ENCODE results near the gene ZSWIM8. TPM values are rescaled to one million over a fixed set of nuclear protein-coding genes. Genes with fewer than 3 reads are reported as not detected.

ZSWIM8 gene
- polyA plus RNA-seq, 3 donors, result 7.8 to 150 (median 19.2) TPM

DNA sequence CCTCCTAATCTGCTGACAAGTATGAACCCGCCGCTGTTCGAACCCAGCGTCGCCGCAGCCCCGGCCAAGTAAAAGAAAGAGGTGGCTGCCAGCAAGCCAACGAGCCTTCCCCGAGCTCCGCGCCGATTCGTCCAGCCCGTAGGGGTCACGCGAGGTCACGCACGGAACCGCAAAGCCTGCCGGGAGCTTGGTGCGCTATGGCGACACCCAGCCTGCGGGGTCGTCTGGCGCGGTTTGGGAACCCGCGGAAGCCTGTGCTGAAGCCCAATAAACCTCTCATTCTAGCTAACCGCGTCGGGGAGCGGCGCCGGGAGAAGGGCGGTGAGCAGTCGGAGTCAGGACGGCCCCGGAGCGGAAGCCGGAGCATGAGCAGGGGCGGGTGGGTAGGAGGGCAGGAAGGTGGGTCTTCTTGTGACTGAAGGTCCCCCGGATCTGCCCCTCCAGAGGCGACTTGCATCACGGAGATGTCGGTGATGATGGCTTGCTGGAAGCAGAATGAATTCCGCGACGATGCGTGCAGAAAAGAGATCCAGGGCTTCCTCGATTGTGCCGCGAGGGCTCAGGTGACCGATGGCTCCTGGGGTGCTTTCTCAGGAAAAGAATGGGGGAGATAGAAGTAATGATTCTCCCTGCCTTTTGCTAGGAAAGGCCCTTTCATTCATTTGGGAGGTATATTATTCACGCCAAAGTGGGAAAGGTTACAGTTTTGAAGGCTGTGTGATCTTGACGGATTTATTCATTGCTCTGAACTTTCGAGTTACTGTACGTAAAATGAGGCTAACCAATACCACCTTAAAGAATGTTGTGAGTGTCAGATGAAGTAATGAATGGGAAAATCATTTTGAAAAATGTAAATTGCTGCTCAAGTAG, 3.3 kb upstream of the ZSWIM8 start, which contains the start of gene CHCHD1:
CHCHD1 (plus strand) TSS at position 170 of the 870 bp plus-strand sequence; CDS start at position 198, 28 bp downstream.
- H3K4me1 Mint-ChIP-seq, result peaks cover 34% of the 10 kb centered on the region
- peak within 1 kb of the TSS; percentile 99 for H3K4me3 Mint-ChIP-seq
- peaks cover 38 to 42% of the 10 kb centered on the region in 2 donors for H3K4me1 ChIP-seq (ENCODE audit: control insufficient read depth in 1 of 2, insufficient read depth in 2 of 2, low read length in 2 of 2)
- H3K9me3 ChIP-seq (replicated peaks in 1 of 2; ENCODE audit: control insufficient read depth in 1 of 2, insufficient read depth in 1 of 2, low read length in 2 of 2), result no peaks in the 10 kb centered on the region
- intact Hi-C loops (cut with micrococcal nuclease), result loop anchor here in 1 of 2 donors (5.0 kb wide), 1 partner anchor 40 kb away; the partner anchor contains the start of gene SEC24C
- peaks cover 87% of the 10 kb centered on the region for H3K79me2 ChIP-seq (ENCODE audit: insufficient read depth, low read length)
- peak within 1 kb of the TSS; percentile 94 for H2AFZ ChIP-seq (ENCODE audit: insufficient read depth, low read depth, low read length, poor library complexity, severe bottlenecking)
- peak within 1 kb of the TSS; percentile 76 to 89 for H3K27ac ChIP-seq (ENCODE audit: low read depth in 1 of 2, low read length in 2 of 2)
- H3K4me2 ChIP-seq (replicated peaks; ENCODE audit: extremely low read depth, low read length, poor library complexity, severe bottlenecking), result peak within 1 kb of the TSS; percentile 85
- H3K27me3 ChIP-seq (ENCODE audit: control insufficient read depth in 2 of 2, insufficient read depth in 2 of 2, low read length in 2 of 2), result no peaks in the 10 kb centered on the region
- peak within 1 kb of the TSS; percentile 94 to 98 (median 97) for H3K27ac Mint-ChIP-seq
- peak within 1 kb of the TSS; percentile 90 for H3K9ac ChIP-seq (ENCODE audit: insufficient read depth, low read length, poor library complexity, severe bottlenecking)
- peaks cover 14 to 29% of the 10 kb centered on the region in 2 donors for H3K36me3 Mint-ChIP-seq
- peak; percentile 78 to 82 (median 80) for DNase-seq
- TF ChIP-seq, protein P1, sequence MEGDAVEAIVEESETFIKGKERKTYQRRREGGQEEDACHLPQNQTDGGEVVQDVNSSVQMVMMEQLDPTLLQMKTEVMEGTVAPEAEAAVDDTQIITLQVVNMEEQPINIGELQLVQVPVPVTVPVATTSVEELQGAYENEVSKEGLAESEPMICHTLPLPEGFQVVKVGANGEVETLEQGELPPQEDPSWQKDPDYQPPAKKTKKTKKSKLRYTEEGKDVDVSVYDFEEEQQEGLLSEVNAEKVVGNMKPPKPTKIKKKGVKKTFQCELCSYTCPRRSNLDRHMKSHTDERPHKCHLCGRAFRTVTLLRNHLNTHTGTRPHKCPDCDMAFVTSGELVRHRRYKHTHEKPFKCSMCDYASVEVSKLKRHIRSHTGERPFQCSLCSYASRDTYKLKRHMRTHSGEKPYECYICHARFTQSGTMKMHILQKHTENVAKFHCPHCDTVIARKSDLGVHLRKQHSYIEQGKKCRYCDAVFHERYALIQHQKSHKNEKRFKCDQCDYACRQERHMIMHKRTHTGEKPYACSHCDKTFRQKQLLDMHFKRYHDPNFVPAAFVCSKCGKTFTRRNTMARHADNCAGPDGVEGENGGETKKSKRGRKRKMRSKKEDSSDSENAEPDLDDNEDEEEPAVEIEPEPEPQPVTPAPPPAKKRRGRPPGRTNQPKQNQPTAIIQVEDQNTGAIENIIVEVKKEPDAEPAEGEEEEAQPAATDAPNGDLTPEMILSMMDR (IDR thresholded peaks at IDR 0.05), result no peak
- peaks cover 18% of the 10 kb centered on the region for H4K20me1 ChIP-seq (ENCODE audit: insufficient read depth, low read length)
- H3K4me3 ChIP-seq (replicated peaks in 1 of 3; ENCODE audit: low read depth in 2 of 3, low read length in 3 of 3), result peak within 1 kb of the TSS; percentile 84 to 89 (median 89)
- H3K9me3 Mint-ChIP-seq, result peaks cover 0 to 2% (median 0%) of the 10 kb centered on the region in 7 donors
- peaks cover 14 to 25% of the 10 kb centered on the region in 2 donors for H3K36me3 ChIP-seq (replicated peaks in 1 of 2; ENCODE audit: control insufficient read depth in 1 of 2, insufficient read depth in 2 of 2, low read length in 2 of 2)
- WGBS (ENCODE audit: insufficient coverage), result under 1% methylated on average over 41 of the region's 57 CpGs
- H3K27me3 Mint-ChIP-seq (ENCODE audit: low read depth in 3 of 3), result no peaks in the 10 kb centered on the region

DNA sequence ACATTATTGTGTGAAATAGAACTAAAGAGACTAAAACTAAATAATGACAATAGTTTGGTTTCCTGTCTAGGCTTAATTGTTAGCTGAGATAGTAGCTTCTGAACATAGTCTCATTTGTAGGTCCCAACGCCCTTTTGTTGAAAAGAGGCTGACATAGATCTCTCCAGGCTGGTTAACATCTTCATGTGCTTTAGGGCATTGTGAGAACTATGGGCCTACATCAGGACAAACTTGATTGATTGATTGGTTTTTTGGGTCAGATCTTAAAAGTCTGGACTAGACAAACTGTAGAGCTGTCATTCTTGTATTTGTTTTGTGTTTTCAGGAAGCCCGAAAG, 2.7 kb upstream of the ZSWIM8 start:
- TF ChIP-seq, protein P1 (IDR thresholded peaks at IDR 0.05), result no peak
- WGBS (ENCODE audit: insufficient coverage), result 10% methylated on average over 1 of the region's 2 CpGs
- no peak for DNase-seq
- Histone ChIP-seq H4K20me1 (ENCODE audit: insufficient read depth, low read length) (peaks cover 24% of the 10 kb centered on the region), H3K27me3 (ENCODE audit: control insufficient read depth in 2 of 2, insufficient read depth in 2 of 2, low read length in 2 of 2) (no peaks in the 10 kb centered on the region), H3K4me1 (ENCODE audit: control insufficient read depth in 1 of 2, insufficient read depth in 2 of 2, low read length in 2 of 2) (peaks cover 40 to 47% of the 10 kb centered on the region in 2 donors), H3K4me3 (replicated peaks in 1 of 3; ENCODE audit: low read depth in 2 of 3, low read length in 3 of 3) (peak overlapping the region; percentile 84 to 89 (median 89)), H2AFZ (ENCODE audit: insufficient read depth, low read depth, low read length, poor library complexity, severe bottlenecking) (peak overlapping the region; percentile 94), H3K36me3 (replicated peaks in 1 of 2; ENCODE audit: control insufficient read depth in 1 of 2, insufficient read depth in 2 of 2, low read length in 2 of 2) (peaks cover 11 to 20% of the 10 kb centered on the region in 2 donors), H3K4me2 (replicated peaks; ENCODE audit: extremely low read depth, low read length, poor library complexity, severe bottlenecking) (peak overlapping the region; percentile 85), H3K27ac (ENCODE audit: low read depth in 1 of 2, low read length in 2 of 2) (peak overlapping the region in 1 of 2 donors; percentile 89), H3K9me3 (replicated peaks in 1 of 2; ENCODE audit: control insufficient read depth in 1 of 2, insufficient read depth in 1 of 2, low read length in 2 of 2) (no peaks in the 10 kb centered on the region), H3K9ac (ENCODE audit: insufficient read depth, low read length, poor library complexity, severe bottlenecking) (peak overlapping the region; percentile 90), H3K79me2 (ENCODE audit: insufficient read depth, low read length) (peaks cover 87% of the 10 kb centered on the region)
- Mint-ChIP-seq H3K36me3 (peaks cover 14 to 27% of the 10 kb centered on the region in 2 donors), H3K27me3 (ENCODE audit: low read depth in 3 of 3) (no peaks in the 10 kb centered on the region), H3K4me3 (peak overlapping the region; percentile 99), H3K27ac (peak overlapping the region; percentile 94 to 98 (median 97)), H3K9me3 (peaks cover 0 to 2% (median 0%) of the 10 kb centered on the region in 7 donors), H3K4me1 (peaks cover 37% of the 10 kb centered on the region)
- intact Hi-C loops (cut with micrococcal nuclease), result loop anchor here in 1 of 2 donors (5.0 kb wide), 1 partner anchor 40 kb away; the partner anchor contains the start of gene SEC24C
